HL-60 (cell line): ENCODE data around the gene NAA10.

Experiments
- DNase-seq, 2 experiments: peaks; one replicate each; pipeline ENCODE4 v3.0.0-alpha.2; 2010 to 2020; ENCODE audit warnings: low read depth in 1 of 2, low spot score in 1 of 2
- H3K27ac ChIP-seq: fragments of 250-450 bp; sonication (Bioruptor Pico); replicated peaks from 2 replicates; pipeline ENCODE4 v1.5.1; 2020; ENCODE audit warnings: mild to moderate bottlenecking, moderate library complexity
- H3K27me3 ChIP-seq: fragments of 250-450 bp; sonication (Bioruptor Pico); 2 replicates; pipeline ENCODE4 v1.5.1; 2021; ENCODE audit warnings: mild to moderate bottlenecking, moderate library complexity; ENCODE audit not compliant: insufficient read depth, poor library complexity, severe bottlenecking
- H3K4me3 ChIP-seq: replicated peaks from 2 replicates; pipeline ENCODE4 v1.5.1; 2011; ENCODE audit warnings: mild to moderate bottlenecking, control low read depth, low read length; ENCODE audit not compliant: insufficient read depth
- CTCF ChIP-seq: IDR thresholded peaks from one replicate; pipeline ENCODE4 v1.5.1; 2011; ENCODE audit warnings: low read length, control low read depth, inconsistent platforms; ENCODE audit not compliant: insufficient read depth
- GABPA ChIP-seq: IDR thresholded peaks from 2 replicates; pipeline ENCODE4 v1.6.1; 2012; ENCODE audit warnings: low read depth
- POLR2AphosphoS5 ChIP-seq: IDR thresholded peaks from 2 replicates; pipeline ENCODE4 v1.6.1; 2012; ENCODE audit warnings: low read depth
- REST ChIP-seq: IDR thresholded peaks from 2 replicates; pipeline ENCODE4 v1.6.1; 2012; ENCODE audit warnings: low read depth; ENCODE audit not compliant: insufficient replicate concordance
- SPI1 ChIP-seq: IDR thresholded peaks from 2 replicates; pipeline ENCODE4 v1.6.1; 2012; ENCODE audit warnings: low read depth, mild to moderate bottlenecking, borderline replicate concordance

NAA10 gene

GRCh38 chrX:153974726-153975286 lies 40.0 kb upstream of the NAA10 start:
- DNase-seq, result peak in 1 of 2 experiments; percentile 75
- Histone ChIP-seq H3K27ac (peak overlapping the region; percentile 97), H3K27me3 (no peaks in the 10 kb centered on the region), H3K4me3 (no peak overlapping the region)
- TF ChIP-seq GABPA (no peak), CTCF (no peak), POLR2AphosphoS5 (peak; percentile 52; the same call in 1 of the 2 replicates), REST (no peak), SPI1 (no peak)

DNA sequence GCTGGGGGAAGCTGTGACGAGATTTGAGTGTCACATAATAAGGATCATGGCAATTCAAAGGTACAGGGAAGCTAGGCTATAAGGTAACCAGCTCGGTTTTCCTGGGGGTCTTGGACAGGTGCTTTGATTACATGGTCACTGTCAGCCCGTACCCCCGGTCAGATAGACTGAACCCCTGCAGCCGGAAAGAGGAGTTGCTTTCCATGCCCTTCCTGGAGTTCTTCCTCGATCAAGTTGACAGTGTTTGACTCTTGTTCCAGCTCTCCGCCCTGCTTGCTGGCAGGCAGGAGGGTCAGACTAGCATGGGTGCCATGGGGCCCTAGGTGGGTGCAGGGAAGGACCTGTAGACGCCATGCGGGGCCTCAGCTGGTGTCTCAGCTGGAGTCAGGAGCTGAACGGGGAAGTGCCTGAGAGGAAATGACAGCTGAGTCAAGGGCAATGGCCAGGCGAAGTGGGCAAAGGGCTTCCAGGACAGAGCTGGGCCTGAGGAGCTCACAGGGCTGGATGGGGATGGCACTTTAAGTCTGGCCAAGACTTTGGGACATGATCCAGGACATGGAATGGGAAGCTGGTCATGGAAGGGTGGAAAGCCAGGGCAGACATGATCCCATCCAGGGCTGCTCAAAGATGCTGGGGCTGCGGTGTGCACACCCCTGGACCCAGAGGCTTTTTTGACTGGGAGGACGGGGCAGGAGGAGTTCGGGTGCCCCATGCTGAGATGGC lies 39.3 kb upstream of the NAA10 start:
- peak in 1 of 2 experiments; percentile 54 for DNase-seq
- H3K4me3 ChIP-seq, result no peak overlapping the region; the same call in 1 of the 2 replicates
- peak overlapping the region; percentile 97 for H3K27ac ChIP-seq
- H3K27me3 ChIP-seq, result no peaks in the 10 kb centered on the region
- TF ChIP-seq GABPA (no peak), SPI1 (peak; percentile 76)

DNA sequence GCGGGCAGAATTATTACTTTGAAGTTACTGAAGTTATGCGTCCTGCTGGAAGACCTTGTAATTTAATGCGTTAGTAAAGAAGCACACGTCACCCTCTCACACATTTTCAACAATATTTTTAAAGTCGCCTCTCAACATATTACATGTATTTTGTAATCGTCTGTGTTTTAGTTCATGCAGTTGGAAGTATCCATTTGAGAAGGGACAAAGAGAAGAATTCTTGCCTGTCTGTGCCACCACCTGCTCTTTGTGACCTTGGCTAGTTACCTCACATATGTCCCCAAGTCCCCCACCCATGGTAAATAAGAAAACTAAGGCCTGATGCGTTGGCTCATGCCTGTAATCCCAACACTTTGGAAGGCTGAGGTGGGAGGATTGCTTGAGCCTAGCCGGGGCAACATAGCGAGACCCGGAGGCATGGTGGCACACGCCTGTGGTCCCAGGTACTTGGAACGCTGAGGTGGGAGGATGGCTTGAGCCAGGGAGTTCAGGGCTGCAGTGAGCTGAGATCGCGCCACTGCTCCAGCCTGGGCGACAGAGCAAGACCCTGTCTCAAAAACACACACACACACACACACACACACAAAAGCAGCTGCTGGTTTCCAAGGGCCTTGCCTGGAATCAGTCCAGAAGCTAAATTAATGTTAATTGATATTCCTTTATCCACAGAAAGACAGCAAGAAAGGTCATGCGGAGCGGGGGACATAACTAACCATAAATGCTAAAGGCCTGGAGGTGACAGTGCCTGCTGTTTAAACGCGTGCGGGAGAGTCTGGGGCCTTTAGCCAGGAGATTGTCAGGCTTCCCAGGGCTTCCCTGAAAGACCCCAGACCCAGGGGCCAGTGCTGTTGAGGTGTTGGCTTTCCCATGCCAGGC lies 38.5 kb upstream of the NAA10 start:
- Histone ChIP-seq H3K4me3 (peak overlapping the region; percentile 41), H3K27ac (peak overlapping the region; percentile 97), H3K27me3 (no peaks in the 10 kb centered on the region)
- TF ChIP-seq SPI1, result no peak
- no peak for TF ChIP-seq GABPA
- TF ChIP-seq REST, result no peak
- peak; percentile 62 for TF ChIP-seq POLR2AphosphoS5
- TF ChIP-seq CTCF, result no peak
- no peak for DNase-seq
